Nephron (organoid): ENCODE measurements around the gene RERE.

Source experiments
- H3K27ac Mint-ChIP-seq, 3 experiments: 2 replicates each; pipeline ENCODE4 v1.8.0; 2020; ENCODE audit warnings: mixed read lengths in 3 of 3, mild to moderate bottlenecking in 2 of 3, moderate library complexity in 1 of 3
- H3K27me3 Mint-ChIP-seq: 2 replicates; pipeline ENCODE4 v1.8.0; 2021; ENCODE audit warnings: low read depth, mild to moderate bottlenecking, moderate library complexity, mixed read lengths
- H3K36me3 Mint-ChIP-seq: 2 replicates; pipeline ENCODE4 v1.8.0; 2020; ENCODE audit warnings: low read depth, mixed read lengths
- H3K4me1 Mint-ChIP-seq: 2 replicates; pipeline ENCODE4 v1.8.0; 2020; ENCODE audit warnings: mixed read lengths
- H3K4me3 Mint-ChIP-seq, 3 experiments: 2 replicates each; pipeline ENCODE4 v1.8.0; 2020; ENCODE audit warnings: mild to moderate bottlenecking in 3 of 3, mixed read lengths in 3 of 3, moderate library complexity in 2 of 3
- H3K9me3 Mint-ChIP-seq: 2 replicates; pipeline ENCODE4 v1.8.0; 2020; ENCODE audit warnings: mixed read lengths
- TF ChIP-seq, protein P1 (sequence below), 3 experiments: fragments of 200-600 bp; sonication (generic); IDR thresholded peaks; one replicate each; pipeline ENCODE4 v1.5.0; 2021; ENCODE audit warnings: antibody characterized with exemption in 3 of 3; ENCODE audit not compliant: unreplicated experiment in 3 of 3

RERE gene

GRCh38 chr1:8547791-8548190 is 269.6 kb downstream of the RERE start:
- Mint-ChIP-seq H3K4me1 (peaks cover 28% of the 10 kb centered on the region), H3K27ac (peak overlapping the region; percentile 2 to 59 (median 11)), H3K27me3 (no peaks in the 10 kb centered on the region), H3K36me3 (peaks cover 63% of the 10 kb centered on the region), H3K4me3 (no peak overlapping the region), H3K9me3 (peaks cover 9% of the 10 kb centered on the region)
- TF ChIP-seq, protein P1, sequence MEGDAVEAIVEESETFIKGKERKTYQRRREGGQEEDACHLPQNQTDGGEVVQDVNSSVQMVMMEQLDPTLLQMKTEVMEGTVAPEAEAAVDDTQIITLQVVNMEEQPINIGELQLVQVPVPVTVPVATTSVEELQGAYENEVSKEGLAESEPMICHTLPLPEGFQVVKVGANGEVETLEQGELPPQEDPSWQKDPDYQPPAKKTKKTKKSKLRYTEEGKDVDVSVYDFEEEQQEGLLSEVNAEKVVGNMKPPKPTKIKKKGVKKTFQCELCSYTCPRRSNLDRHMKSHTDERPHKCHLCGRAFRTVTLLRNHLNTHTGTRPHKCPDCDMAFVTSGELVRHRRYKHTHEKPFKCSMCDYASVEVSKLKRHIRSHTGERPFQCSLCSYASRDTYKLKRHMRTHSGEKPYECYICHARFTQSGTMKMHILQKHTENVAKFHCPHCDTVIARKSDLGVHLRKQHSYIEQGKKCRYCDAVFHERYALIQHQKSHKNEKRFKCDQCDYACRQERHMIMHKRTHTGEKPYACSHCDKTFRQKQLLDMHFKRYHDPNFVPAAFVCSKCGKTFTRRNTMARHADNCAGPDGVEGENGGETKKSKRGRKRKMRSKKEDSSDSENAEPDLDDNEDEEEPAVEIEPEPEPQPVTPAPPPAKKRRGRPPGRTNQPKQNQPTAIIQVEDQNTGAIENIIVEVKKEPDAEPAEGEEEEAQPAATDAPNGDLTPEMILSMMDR (IDR thresholded peaks at IDR 0.05; ENCODE audit: unreplicated experiment in 3 of 3) = no peak

DNA sequence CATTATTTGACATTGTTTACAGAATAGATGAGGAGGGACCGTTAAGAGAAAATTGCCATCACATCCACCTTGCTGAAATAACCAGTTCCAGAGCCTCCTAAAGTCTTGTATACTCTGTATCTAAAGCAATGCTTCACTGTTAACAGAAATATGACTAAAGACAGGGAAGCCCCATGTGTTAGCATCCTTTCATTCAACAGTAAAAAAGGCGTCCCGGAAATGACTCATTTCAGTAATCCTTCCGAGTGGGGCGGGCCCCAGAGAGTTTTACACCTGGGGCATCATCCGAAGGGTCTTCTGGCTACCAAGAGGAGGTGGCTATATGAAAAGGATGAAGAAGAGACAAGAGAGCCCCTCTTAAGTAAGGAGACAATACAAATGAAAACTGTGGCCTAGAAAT is 272.4 kb downstream of the RERE start:
- Mint-ChIP-seq H3K4me3 (no peak overlapping the region), H3K9me3 (peaks cover 9% of the 10 kb centered on the region), H3K4me1 (peaks cover 28% of the 10 kb centered on the region), H3K36me3 (peaks cover 66% of the 10 kb centered on the region), H3K27me3 (no peaks in the 10 kb centered on the region), H3K27ac (no peak overlapping the region)
- TF ChIP-seq, protein P1 (IDR thresholded peaks at IDR 0.05; ENCODE audit: unreplicated experiment in 3 of 3) = no peak

DNA sequence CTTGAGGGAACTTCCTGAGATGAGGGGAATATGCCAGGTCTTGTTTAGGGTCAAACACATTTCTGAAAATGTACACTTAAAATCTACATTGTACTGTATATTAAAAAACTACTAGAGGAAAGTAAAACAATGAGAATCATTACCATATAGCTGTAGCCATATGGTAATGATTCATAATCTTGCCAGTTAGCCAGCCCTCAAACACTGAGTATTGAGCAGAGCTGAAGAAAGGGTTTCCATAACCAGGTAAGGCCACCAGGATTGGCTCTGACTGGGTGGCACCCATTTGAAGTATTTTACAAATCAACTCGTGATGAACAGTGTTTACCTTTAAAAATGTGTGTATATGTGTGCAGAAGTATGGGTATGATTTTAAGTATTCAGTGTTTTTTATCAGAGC is 272.8 kb downstream of the RERE start:
- Mint-ChIP-seq H3K4me3 (no peak overlapping the region), H3K4me1 (peaks cover 24% of the 10 kb centered on the region), H3K27me3 (no peaks in the 10 kb centered on the region), H3K9me3 (peaks cover 9% of the 10 kb centered on the region), H3K27ac (no peak overlapping the region), H3K36me3 (peaks cover 68% of the 10 kb centered on the region)
- TF ChIP-seq, protein P1 (IDR thresholded peaks at IDR 0.05; ENCODE audit: unreplicated experiment in 3 of 3) = no peak

GRCh38 chr1:8543965-8544364 is 273.5 kb downstream of the RERE start:
- Mint-ChIP-seq H3K9me3 (peaks cover 9% of the 10 kb centered on the region), H3K36me3 (peaks cover 66% of the 10 kb centered on the region), H3K27ac (peak overlapping the region in 1 of 3 experiments; percentile 87), H3K4me1 (peaks cover 19% of the 10 kb centered on the region), H3K4me3 (no peak overlapping the region), H3K27me3 (no peaks in the 10 kb centered on the region)
- TF ChIP-seq, protein P1 (IDR thresholded peaks at IDR 0.05; ENCODE audit: unreplicated experiment in 3 of 3) = no peak

GRCh38 chr1:8541961-8542521 is 275.4 kb downstream of the RERE start:
- Mint-ChIP-seq H3K4me3 (no peak overlapping the region), H3K27me3 (no peaks in the 10 kb centered on the region), H3K27ac (peak overlapping the region; percentile 51 to 87 (median 54)), H3K4me1 (peaks cover 31% of the 10 kb centered on the region), H3K9me3 (peaks cover 9% of the 10 kb centered on the region), H3K36me3 (peaks cover 61% of the 10 kb centered on the region)
- TF ChIP-seq, protein P1 (IDR thresholded peaks at IDR 0.05; ENCODE audit: unreplicated experiment in 3 of 3) = no peak

DNA sequence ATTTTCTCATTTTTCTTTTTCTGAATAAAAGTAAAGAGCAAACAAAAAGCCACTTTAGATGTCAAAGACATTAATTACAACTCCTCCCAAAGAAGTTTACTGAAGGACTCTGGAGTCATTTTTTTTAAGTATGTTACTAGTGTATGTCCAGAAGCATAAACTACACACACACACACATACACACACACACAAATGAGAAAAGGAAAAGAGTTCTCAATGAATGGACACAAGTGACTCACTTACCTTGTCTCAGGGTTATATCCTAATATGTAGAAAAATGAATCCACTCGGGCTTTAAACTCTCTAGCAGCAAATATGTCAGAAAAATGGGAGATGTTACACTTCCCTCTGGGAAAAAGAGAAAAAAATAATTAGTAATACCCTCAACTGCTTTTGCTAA is 276.5 kb downstream of the RERE start:
- H3K36me3 Mint-ChIP-seq = peaks cover 55% of the 10 kb centered on the region
- no peak overlapping the region for H3K4me3 Mint-ChIP-seq
- peaks cover 41% of the 10 kb centered on the region for H3K4me1 Mint-ChIP-seq
- H3K27me3 Mint-ChIP-seq = no peaks in the 10 kb centered on the region
- TF ChIP-seq, protein P1 (IDR thresholded peaks at IDR 0.05; ENCODE audit: unreplicated experiment in 3 of 3) = no peak
- peaks cover 9% of the 10 kb centered on the region for H3K9me3 Mint-ChIP-seq
- peak overlapping the region; percentile 54 to 90 (median 85) for H3K27ac Mint-ChIP-seq
